NCI-H524 treated with DMSO at 0.1 percent for 48 hours (cell line): ENCODE results near the gene KANK3.
"Not testable (repeated sequence)": the region's sequence is repeated elsewhere in the genome, so short reads cannot be mapped to it uniquely, and the experiment has no call there.

Source experiments
- DNase-seq: peaks from one replicate; lab custom pipeline; 2025; lab: John Stamatoyannopoulos, UW

KANK3 gene

DNA sequence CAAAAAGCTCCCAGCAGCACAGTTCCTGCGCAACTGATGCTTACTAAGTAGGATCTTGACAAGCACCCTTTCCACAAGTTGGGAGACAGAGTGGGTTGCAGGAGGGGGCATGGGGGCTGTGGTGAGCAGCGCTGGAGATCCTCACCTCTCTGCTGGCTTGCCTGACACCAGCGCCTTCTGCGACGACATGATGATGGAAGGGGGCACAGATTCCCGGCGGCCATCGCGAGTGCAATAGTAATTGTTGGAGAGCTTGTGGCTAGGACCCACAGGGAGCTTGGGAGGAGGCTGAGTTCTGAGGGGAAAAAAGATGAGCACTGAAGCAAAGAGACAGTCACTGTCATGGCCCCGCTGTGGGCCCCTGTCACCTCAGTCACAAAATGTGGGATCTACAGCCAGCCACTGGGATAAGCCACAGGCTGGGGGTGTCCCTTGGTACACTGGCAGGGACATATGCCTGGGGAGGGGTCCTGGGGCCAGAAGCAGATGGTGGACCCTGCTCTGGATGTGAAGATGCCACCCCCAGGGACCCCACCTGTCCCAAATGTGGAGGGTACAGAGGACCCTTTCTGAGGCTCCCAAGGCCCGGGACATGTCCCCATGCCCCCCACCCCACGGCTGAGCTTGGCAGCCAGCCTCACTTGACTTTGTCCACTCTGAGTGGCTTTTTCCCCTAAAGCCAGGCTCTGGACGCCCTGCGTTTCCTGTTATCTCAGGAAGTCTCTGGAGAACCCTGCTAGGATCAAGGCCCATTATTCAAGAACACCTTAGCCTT, 26.5 kb downstream of the KANK3 start:
- no peak for DNase-seq

GRCh38 chr19:8314981-8315640, 28.0 kb downstream of the KANK3 start:
- not testable (repeated sequence) for DNase-seq

DNA sequence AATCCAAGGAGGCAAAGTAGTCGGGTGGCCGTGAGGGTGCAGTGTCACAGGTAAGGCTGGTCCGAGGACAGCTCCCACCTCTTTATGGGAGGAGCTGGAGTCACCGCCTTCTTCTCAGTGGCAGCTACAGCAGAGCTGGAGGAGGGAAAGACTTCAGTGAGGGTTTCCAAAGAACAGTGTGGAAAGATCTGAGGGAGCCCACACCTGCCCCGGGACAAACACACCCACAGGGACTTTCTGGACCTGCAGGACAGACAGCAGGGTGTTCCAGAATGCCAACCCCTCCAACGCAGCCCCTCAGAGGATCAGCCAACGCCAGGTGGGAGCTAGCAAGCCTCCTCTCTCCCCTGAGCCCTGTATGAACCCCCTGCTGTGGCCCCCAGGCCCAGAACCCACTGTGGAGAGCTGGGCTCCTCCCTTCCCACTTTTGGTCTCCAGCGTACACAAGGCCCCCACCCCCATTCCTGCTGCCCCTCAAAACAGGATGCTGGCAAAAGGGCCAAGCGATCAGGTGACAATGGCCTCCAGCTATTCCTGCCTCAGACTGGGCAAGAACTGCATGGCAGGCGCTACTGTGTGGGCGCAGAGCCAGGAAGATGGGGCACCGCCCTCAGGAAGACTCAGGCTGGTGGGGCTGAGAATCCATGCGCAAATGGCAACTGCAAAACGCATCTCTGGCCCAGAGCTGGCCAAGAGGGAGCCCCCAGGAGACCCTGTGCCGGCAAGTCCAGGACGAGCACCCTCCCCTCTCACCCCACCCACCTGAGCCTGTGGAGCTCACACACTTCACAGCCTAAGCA, 31.4 kb downstream of the KANK3 start:
- DNase-seq: no peak

- DNase-seq: no peak
These were observed 32.6 kb downstream of the KANK3 start for GRCh38 chr19:8310342-8311055.

GRCh38 chr19:8308891-8309291, 34.2 kb downstream of the KANK3 start:
- no peak for DNase-seq

DNA sequence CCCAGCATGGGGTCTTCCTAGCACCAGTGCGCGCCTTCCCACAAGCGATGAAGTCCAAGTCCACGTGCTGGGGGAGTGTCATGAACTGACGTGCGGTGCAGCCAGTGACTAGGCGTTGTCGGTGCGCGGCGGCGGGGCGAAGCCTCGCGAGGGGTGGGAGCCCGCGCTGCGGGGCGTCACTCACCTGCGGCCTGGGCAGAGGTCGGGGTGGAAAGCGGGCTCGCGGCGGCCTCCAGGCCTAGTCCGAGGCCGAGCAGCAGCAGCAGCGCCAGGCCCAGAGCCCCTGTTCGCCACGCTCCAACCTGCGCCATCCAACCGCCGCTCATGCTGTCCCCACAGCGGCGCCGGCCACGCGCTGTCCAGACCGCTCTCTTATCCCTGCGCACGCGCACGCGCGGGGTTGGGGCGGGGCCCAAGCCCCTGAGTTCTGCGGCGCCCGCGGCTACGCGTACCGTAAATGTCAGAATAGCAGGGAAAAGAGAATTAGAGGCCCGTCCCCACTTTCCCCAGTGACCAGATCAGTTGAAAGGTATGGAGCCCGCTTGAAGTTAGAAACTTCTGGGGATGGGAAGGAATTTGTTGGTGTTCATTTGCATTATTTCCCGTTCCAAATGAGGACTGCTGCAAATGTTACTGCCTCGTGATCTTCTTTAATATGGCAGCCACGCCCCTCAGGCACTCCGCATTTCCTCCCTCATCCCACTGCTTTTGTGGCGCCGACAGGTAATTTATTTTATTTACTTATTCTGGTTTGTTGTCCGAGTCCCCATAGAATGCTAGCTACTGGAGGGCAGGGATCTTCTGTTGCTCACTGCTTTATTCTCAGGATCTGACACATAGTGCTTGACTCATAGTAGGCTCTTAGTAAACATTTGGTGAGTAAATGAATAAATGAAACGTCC, 34.8 kb downstream of the KANK3 start, which contains the start of gene CD320:
TSS of gene CD320 (minus strand) at position 394 of the 902 bp plus-strand sequence. CDS start at position 326, 68 bp downstream.
- peak; percentile 61 for DNase-seq

- no peak for DNase-seq
These were observed 35.6 kb downstream of the KANK3 start for GRCh38 chr19:8307400-8307964.

- no peak for DNase-seq
These were observed 36.6 kb downstream of the KANK3 start for GRCh38 chr19:8306235-8307054.

- DNase-seq: no peak
These were observed 37.3 kb downstream of the KANK3 start for GRCh38 chr19:8305798-8306197.

GRCh38 chr19:8304841-8305621, 38.0 kb downstream of the KANK3 start:
- no peak for DNase-seq

GRCh38 chr19:8302734-8303133, 40.3 kb downstream of the KANK3 start:
- no peak for DNase-seq

GRCh38 chr19:8302357-8302691, 40.7 kb downstream of the KANK3 start:
- DNase-seq: peak; percentile 70

GRCh38 chr19:8291337-8291736, 51.7 kb downstream of the KANK3 start:
- DNase-seq: not testable (repeated sequence)

- not testable (repeated sequence) for DNase-seq
These were observed 66.6 kb downstream of the KANK3 start for GRCh38 chr19:8276508-8276907.
